Adrenal gland (tissue), 5 donors: ENCODE measurements around the gene TPBGL.

Experiments
- POLR2A ChIP-seq, 2 donors: fragments of 450-650 bp; IDR thresholded peaks; one replicate each; pipeline ENCODE4 v1.6.1; 2017; ENCODE audit warnings: antibody characterized with exemption in 2 of 2, mild to moderate bottlenecking in 2 of 2, moderate library complexity in 1 of 2
- TF ChIP-seq, protein P1 (sequence below), 6 experiments: fragments of 450-650 bp in 4 of 6; fragments of 200-600 bp in 2 of 6; sonication (generic) in 1 of 6; IDR thresholded peaks; 1 replicate in 5 of 6; 2 replicates in 1 of 6; pipeline versions ENCODE4 v1.5.1 to v1.8.0; 2016 to 2021; ENCODE audit warnings: antibody characterized with exemption in 6 of 6, mild to moderate bottlenecking in 2 of 6, moderate library complexity in 1 of 6
- donor health status: DM: no; HTN: no; CAD: no.

DNA sequence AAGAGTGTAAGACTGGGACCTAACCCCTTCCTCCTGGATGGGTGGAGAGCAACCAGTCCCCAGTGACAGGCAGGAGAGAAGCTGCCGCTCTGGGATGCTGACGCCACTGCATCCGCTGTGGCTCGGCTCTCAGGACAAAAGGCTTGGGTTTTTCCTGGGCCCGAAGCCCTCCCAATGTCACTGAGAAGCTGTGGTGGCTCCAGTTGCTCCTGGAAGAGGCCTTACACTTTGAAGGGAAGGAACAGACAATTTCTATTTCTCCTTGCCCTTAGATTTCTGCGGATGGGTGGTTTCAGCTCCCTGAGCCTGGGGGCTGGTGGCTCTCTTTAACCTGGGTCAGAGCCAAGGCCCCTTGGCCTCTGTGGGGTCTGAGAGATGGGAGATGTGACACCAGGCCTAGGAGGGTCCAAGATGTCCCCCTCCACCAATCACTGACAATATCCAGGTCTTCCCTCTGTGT, 21.4 kb downstream of the TPBGL start:
- TF ChIP-seq, protein P1, sequence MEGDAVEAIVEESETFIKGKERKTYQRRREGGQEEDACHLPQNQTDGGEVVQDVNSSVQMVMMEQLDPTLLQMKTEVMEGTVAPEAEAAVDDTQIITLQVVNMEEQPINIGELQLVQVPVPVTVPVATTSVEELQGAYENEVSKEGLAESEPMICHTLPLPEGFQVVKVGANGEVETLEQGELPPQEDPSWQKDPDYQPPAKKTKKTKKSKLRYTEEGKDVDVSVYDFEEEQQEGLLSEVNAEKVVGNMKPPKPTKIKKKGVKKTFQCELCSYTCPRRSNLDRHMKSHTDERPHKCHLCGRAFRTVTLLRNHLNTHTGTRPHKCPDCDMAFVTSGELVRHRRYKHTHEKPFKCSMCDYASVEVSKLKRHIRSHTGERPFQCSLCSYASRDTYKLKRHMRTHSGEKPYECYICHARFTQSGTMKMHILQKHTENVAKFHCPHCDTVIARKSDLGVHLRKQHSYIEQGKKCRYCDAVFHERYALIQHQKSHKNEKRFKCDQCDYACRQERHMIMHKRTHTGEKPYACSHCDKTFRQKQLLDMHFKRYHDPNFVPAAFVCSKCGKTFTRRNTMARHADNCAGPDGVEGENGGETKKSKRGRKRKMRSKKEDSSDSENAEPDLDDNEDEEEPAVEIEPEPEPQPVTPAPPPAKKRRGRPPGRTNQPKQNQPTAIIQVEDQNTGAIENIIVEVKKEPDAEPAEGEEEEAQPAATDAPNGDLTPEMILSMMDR (IDR thresholded peaks at IDR 0.05) = no peak
- TF ChIP-seq POLR2A (IDR thresholded peaks at IDR 0.05) = no peak
